Prostate gland (tissue), 2 donors: Measurements from ENCODE around the gene ZNRD2. TPM values are rescaled to one million over a fixed set of nuclear protein-coding genes. Genes with fewer than 3 reads are reported as not detected.
A peak's percentile ranks its signal among the peaks of the same experiment; 100 is the strongest.

Experiments
- DNase-seq: peaks from one replicate; pipeline ENCODE4 v3.0.0-alpha.2; 2019; ENCODE audit warnings: low spot score
- H3K27ac ChIP-seq, 2 donors: fragments of 200-600 bp; sonication (generic); 2 replicates each; pipeline ENCODE4 v1.5.1; 2017 to 2019
- H3K27me3 ChIP-seq: fragments of 200-600 bp; sonication (generic); replicated peaks from 2 replicates; pipeline ENCODE4 v1.5.1; 2019; ENCODE audit not compliant: insufficient read depth
- H3K36me3 ChIP-seq, 2 donors: fragments of 200-600 bp; sonication (generic); 1 replicate in 1 of 2; 2 replicates in 1 of 2; pipeline versions ENCODE4 v1.5.1 to v1.8.1; 2017 to 2019
- H3K4me1 ChIP-seq: fragments of 200-600 bp; sonication (generic); replicated peaks from 2 replicates; pipeline ENCODE4 v1.5.1; 2019
- H3K4me3 ChIP-seq, 2 donors: fragments of 200-600 bp; sonication (generic); 2 replicates each; pipeline ENCODE4 v1.5.1; 2017 to 2019
- H3K9me3 ChIP-seq: fragments of 200-600 bp; sonication (generic); 2 replicates; pipeline ENCODE4 v1.5.1; 2017
- CTCF ChIP-seq, 4 experiments: fragments of 200-600 bp in 2 of 4; fragments of 450-650 bp in 2 of 4; sonication (generic) in 2 of 4; IDR thresholded peaks; 1 replicate in 3 of 4; 2 replicates in 1 of 4; pipeline ENCODE4 v1.5.1; 2016 to 2019; ENCODE audit warnings: antibody characterized with exemption in 4 of 4, mild to moderate bottlenecking in 2 of 4, moderate library complexity in 2 of 4
- POLR2A ChIP-seq: fragments of 450-650 bp; IDR thresholded peaks from one replicate; pipeline ENCODE4 v1.6.1; 2016; ENCODE audit warnings: antibody characterized with exemption, mild to moderate bottlenecking
- POLR2AphosphoS5 ChIP-seq: sonication (generic); formaldehyde crosslinking; IDR thresholded peaks from one replicate; pipeline ENCODE4 v1.6.1; 2017; ENCODE audit warnings: antibody characterized with exemption
- whole genome bisulfite sequencing: methylation state at CpG from one replicate; pipeline ENCODE4 v1.1.5; 2018; 5-methylcytosine and 5-hydroxymethylcytosine counted together
- intact Hi-C: fragments of 100-400 bp; cut with DNase I; formaldehyde crosslinking; loops from one replicate; pipeline ENCODE4 v1.14.2; 2022
- total RNA-seq, 2 donors: library from RNA; depleted of rRNA; stranded (reverse); fragments of >200 nt; gene quantifications; one replicate each; pipeline ENCODE4 v1.1.0, GENCODE V29; 2016

The ZNRD2 gene
- total RNA-seq, 2 donors from 2014 or later: 72.8 to 98.1 TPM

GRCh38 chr11:65571940-65572339 is 1.7 kb downstream of the ZNRD2 start:
- 5% methylated on average over 11 of the region's 11 CpGs for WGBS
- H3K36me3 ChIP-seq: no peaks in the 10 kb centered on the region
- H3K9me3 ChIP-seq: no peaks in the 10 kb centered on the region
- intact Hi-C loops: loop anchor here (2.0 kb wide), 1 partner anchor 31 kb away; no protein-coding TSS in a partner anchor
- H3K27me3 ChIP-seq: no peaks in the 10 kb centered on the region
- peaks cover 45% of the 10 kb centered on the region for H3K4me1 ChIP-seq
- peak in 3 of 4 experiments; percentile 24 to 58 (median 52) for TF ChIP-seq CTCF (IDR thresholded peaks at IDR 0.05)
- no peak for TF ChIP-seq POLR2A
- H3K4me3 ChIP-seq: peak overlapping the region; percentile 72 to 78
- no peak for DNase-seq
- H3K27ac ChIP-seq: peak overlapping the region; percentile 87 to 96

- TF ChIP-seq POLR2A: peak; percentile 60
- TF ChIP-seq POLR2AphosphoS5: peak; percentile 89
- no peak for TF ChIP-seq CTCF (IDR thresholded peaks at IDR 0.05)
- intact Hi-C loops: no loop called here
- no peaks in the 10 kb centered on the region for H3K36me3 ChIP-seq
- no peaks in the 10 kb centered on the region for H3K9me3 ChIP-seq
- under 1% methylated on average over 57 of the region's 86 CpGs for WGBS
- H3K4me3 ChIP-seq: peak within 1 kb of the TSS; percentile 72 to 78
- no peaks in the 10 kb centered on the region for H3K27me3 ChIP-seq
- H3K4me1 ChIP-seq: peaks cover 49% of the 10 kb centered on the region
- H3K27ac ChIP-seq: peak within 1 kb of the TSS; percentile 96
- DNase-seq: peak; percentile 89
These were observed 2.2 kb downstream of the ZNRD2 start, which contains the start of gene FAM89B for GRCh38 chr11:65572356-65573051. Gene FAM89B (plus strand): TSS chr11:65572538. CDS start chr11:65572670, 132 bp downstream.

GRCh38 chr11:65573391-65574079 is 3.3 kb downstream of the ZNRD2 start:
- H3K27me3 ChIP-seq: no peaks in the 10 kb centered on the region
- peaks cover 41% of the 10 kb centered on the region for H3K4me1 ChIP-seq
- peak overlapping the region; percentile 74 to 78 for H3K4me3 ChIP-seq
- 15% methylated on average over 22 of the region's 22 CpGs for WGBS
- peak overlapping the region; percentile 87 to 96 for H3K27ac ChIP-seq
- intact Hi-C loops: no loop called here
- no peaks in the 10 kb centered on the region for H3K9me3 ChIP-seq
- no peak for DNase-seq
- H3K36me3 ChIP-seq: no peaks in the 10 kb centered on the region
- TF ChIP-seq CTCF (IDR thresholded peaks at IDR 0.05) (no peak), POLR2AphosphoS5 (no peak), POLR2A (no peak)

- peaks cover 34% of the 10 kb centered on the region for H3K4me1 ChIP-seq
- H3K9me3 ChIP-seq: no peaks in the 10 kb centered on the region
- TF ChIP-seq CTCF (IDR thresholded peaks at IDR 0.05): peak; percentile 96 to 100 (median 98)
- peak; percentile 15 for TF ChIP-seq POLR2A
- TF ChIP-seq POLR2AphosphoS5: peak; percentile 68
- peak; percentile 77 for DNase-seq
- peak overlapping the region; percentile 87 to 96 for H3K27ac ChIP-seq
- no peaks in the 10 kb centered on the region for H3K36me3 ChIP-seq
- H3K27me3 ChIP-seq: no peaks in the 10 kb centered on the region
- H3K4me3 ChIP-seq: peak overlapping the region; percentile 74 to 78
- WGBS: 4% methylated on average over 33 of the region's 67 CpGs
- intact Hi-C loops: no loop called here
These were observed 4.0 kb downstream of the ZNRD2 start for GRCh38 chr11:65574109-65574810.
